Jurkat, Clone E6-1 (cell line): ENCODE measurements around the gene MMUT. TPM values are rescaled to one million over a fixed set of nuclear protein-coding genes. Genes with fewer than 3 reads are reported as not detected.
"Not testable (repeated sequence)": the region's sequence is repeated elsewhere in the genome, so short reads cannot be mapped to it uniquely, and the experiment has no call there.

Source experiments
- DNase-seq: peaks from one replicate; pipeline ENCODE4 v3.0.0-alpha.2; 2011; ENCODE audit warnings: low read depth, low spot score
- H3K4me3 ChIP-seq: 2 replicates; pipeline ENCODE4 v1.5.1; 2011; ENCODE audit warnings: mild to moderate bottlenecking, low read length, control low read depth, moderate library complexity
- polyA plus RNA-seq: library from polyadenylated mRNA; unstranded; fragments of >200 nt; gene quantifications from one replicate; pipeline ENCODE4 v1.2.1, GENCODE V29; 2012; ENCODE audit warnings: missing spikeins; ENCODE audit not compliant: insufficient read length, insufficient read depth

MMUT gene
- 18.5 TPM for polyA plus RNA-seq

GRCh38 chr6:49462927-49463611 is at the start of gene MMUT, which contains the start of gene CENPQ:
MMUT (minus strand) TSS chr6:49463253; CDS start chr6:49459466, 3,787 bp downstream.
CENPQ (plus strand) TSS chr6:49463370; CDS start chr6:49470177, 6,807 bp downstream.
- H3K4me3 ChIP-seq: peak within 1 kb of the TSS; percentile 82
- peak; percentile 93 for DNase-seq

GRCh38 chr6:49509342-49509741 is 46.3 kb upstream of the MMUT start:
- H3K4me3 ChIP-seq: no peak overlapping the region
- no peak for DNase-seq

- no peak overlapping the region for H3K4me3 ChIP-seq
- DNase-seq: no peak
Observed at GRCh38 chr6:49506569-49507111, 43.6 kb upstream of the MMUT start.

GRCh38 chr6:49504666-49505065 is 41.6 kb upstream of the MMUT start:
- DNase-seq: no peak
- H3K4me3 ChIP-seq: no peak overlapping the region

DNA sequence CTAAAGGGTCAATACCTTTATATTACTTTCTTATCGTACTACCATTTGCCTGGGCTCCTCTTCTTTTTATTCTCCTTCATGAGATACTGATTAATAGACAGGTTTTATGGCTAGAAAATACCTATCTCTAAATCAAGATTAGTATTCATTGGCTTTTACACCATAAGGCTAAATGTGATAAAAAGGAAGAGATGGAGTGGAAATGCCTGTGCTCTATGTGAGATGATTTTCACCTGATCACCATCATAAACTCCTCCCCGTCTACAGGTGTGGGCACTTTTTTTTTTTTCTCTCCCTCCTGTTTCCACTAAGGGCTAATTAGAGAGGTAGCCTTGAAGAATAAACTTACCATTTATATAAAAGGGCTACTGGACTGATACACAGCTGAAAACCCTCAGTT is 36.6 kb upstream of the MMUT start, which contains the start of gene GLYATL3:
Gene GLYATL3, plus strand, starts transcription at position 301 of the 400 bp plus-strand sequence. CDS start 12,068 bp downstream, outside the sequence.
- DNase-seq: no peak
- H3K4me3 ChIP-seq: no peak within 1 kb of the TSS

GRCh38 chr6:49499126-49499525 is 36.1 kb upstream of the MMUT start:
- H3K4me3 ChIP-seq: no peak overlapping the region
- no peak for DNase-seq

DNA sequence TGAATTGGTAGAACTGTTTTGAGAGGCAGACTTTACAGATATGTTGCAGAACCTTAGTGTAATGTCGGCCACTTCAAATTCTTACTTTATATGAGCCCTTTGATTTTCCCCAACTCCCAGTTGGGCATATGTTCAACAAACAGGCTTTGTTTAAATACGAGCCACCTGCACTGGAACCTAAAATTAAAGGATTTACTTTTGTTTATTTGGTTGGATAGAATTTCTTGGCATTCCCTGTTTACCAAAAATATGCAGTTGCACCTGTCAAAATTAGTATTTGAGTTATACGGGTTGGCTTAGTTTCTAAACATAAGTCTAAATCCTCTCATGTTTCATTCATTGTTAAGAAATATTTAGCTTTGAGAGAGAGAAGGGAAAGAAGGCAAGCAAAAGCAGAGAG is 34.3 kb upstream of the MMUT start:
- no peak for DNase-seq
- no peak overlapping the region for H3K4me3 ChIP-seq

DNA sequence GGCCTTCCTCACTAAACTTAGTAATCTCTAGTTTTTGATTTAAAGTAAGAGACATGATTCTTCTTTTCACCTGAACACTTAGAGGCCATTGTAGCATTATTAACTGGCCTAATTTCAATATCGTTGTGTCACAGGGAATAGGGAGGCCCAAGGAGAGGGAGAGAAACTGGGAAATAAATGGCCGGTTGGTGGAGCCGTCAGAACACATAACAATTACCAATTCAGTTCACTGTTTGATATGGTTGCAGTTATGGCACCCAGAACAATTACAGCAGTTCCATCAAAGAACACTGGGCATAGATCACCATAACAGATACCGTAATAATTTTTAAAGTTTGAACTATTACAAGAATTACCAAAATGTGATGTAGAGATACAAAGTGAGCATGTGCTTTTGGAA is 27.6 kb upstream of the MMUT start:
- no peak for DNase-seq
- no peak overlapping the region for H3K4me3 ChIP-seq

DNA sequence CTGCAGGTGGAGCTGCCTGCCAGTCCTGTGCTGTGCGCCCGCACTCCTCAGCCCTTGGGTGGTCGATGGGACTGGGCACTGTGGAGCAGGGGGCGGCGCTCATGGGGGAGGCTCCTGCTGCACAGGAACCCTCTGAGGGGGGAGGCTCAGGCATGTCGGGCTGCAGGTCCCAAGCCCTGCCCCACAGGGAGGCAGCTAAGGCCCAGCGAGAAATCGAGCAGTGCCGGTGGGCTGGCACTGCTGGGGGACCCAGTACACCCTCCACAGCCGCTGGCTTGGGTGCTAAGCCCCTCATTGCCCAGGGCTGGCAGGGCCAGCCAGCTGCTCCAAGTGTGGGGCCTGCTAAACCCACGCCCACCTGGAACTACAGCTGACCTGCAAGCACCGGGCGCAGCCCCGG is 20.3 kb upstream of the MMUT start:
- DNase-seq, H3K4me3 ChIP-seq: not testable (repeated sequence)

- not testable (repeated sequence) for DNase-seq, H3K4me3 ChIP-seq
Observed at GRCh38 chr6:49481846-49482245, 18.8 kb upstream of the MMUT start.

- DNase-seq: no peak
- H3K4me3 ChIP-seq: no peak overlapping the region
Observed at GRCh38 chr6:49479308-49479970, 16.4 kb upstream of the MMUT start.

DNA sequence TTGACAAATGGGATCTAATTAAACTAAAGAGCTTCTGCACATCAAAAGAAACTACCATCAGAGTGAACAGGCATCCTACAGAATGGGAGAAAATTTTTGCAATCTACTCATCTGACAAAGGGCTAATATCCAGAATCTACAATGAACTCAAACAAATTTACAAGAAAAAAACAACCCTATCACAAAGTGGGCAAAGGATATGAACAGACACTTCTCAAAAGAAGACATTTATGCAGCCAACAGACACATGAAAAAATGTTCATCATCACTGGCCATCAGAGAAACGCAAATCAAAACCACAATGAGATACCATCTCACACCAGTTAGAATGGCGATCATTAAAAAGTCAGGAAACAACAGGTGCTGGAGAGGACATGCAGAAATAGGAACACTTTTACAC is 13.5 kb upstream of the MMUT start:
- not testable (repeated sequence) for H3K4me3 ChIP-seq, DNase-seq

- H3K4me3 ChIP-seq: no peak overlapping the region
- DNase-seq: no peak
Observed at GRCh38 chr6:49468042-49468441, 5.0 kb upstream of the MMUT start.

- no peak for DNase-seq
- H3K4me3 ChIP-seq: no peak overlapping the region
Observed at GRCh38 chr6:49464691-49465090, 1.6 kb upstream of the MMUT start.

- DNase-seq: no peak
- peak overlapping the region; percentile 82 for H3K4me3 ChIP-seq
Observed at GRCh38 chr6:49463612-49463967, 537 bp upstream of the MMUT start.

- H3K4me3 ChIP-seq: peak overlapping the region; percentile 82
- no peak for DNase-seq
Observed at GRCh38 chr6:49462599-49462926, 490 bp downstream of the MMUT start.

- no peak for DNase-seq
- H3K4me3 ChIP-seq: peak overlapping the region; percentile 82
Observed at GRCh38 chr6:49462071-49462470, 982 bp downstream of the MMUT start.

GRCh38 chr6:49457771-49458170 is 5.3 kb downstream of the MMUT start:
- no peak overlapping the region for H3K4me3 ChIP-seq
- DNase-seq: no peak

GRCh38 chr6:49454787-49455709 is 8.0 kb downstream of the MMUT start:
- no peak overlapping the region for H3K4me3 ChIP-seq
- DNase-seq: no peak
